Spinal cord (tissue), 10 donors: ENCODE data around the gene ELOVL5. TPM values are rescaled to one million over a fixed set of nuclear protein-coding genes. Genes with fewer than 3 reads are reported as not detected.

Experiments used
- DNase-seq, 6 donors: peaks; one replicate each; pipeline versions ENCODE4 v3.0.0 to v3.0.0-alpha.2; 2013 to 2015; ENCODE audit warnings: low spot score in 6 of 6, low read depth in 4 of 6
- H3K27ac ChIP-seq: one replicate; pipeline ENCODE4 v1.5.1; 2013; ENCODE audit warnings: low read depth, low read length, control low read depth
- H3K27me3 ChIP-seq: one replicate; pipeline ENCODE4 v1.6.1; 2013; ENCODE audit warnings: low read length; ENCODE audit not compliant: control insufficient read depth, insufficient read depth
- H3K36me3 ChIP-seq: one replicate; pipeline ENCODE4 v1.6.1; 2013; ENCODE audit warnings: low read length; ENCODE audit not compliant: control insufficient read depth, insufficient read depth
- H3K4me1 ChIP-seq: one replicate; pipeline ENCODE4 v1.6.1; 2013; ENCODE audit warnings: low read length; ENCODE audit not compliant: control insufficient read depth, insufficient read depth
- H3K4me3 ChIP-seq: one replicate; pipeline ENCODE4 v1.5.1; 2013; ENCODE audit warnings: low read depth, low read length, control low read depth
- H3K9me3 ChIP-seq: one replicate; pipeline ENCODE4 v1.6.1; 2013; ENCODE audit warnings: low read length; ENCODE audit not compliant: control insufficient read depth, insufficient read depth
- WGBS: methylation state at CpG from one replicate; pipeline ENCODE4 v1.1.5; 2013; ENCODE audit warnings: missing lambda C conversion rate; ENCODE audit not compliant: insufficient coverage; 5-methylcytosine and 5-hydroxymethylcytosine counted together
- polyA plus RNA-seq, 2 donors: library from polyadenylated mRNA; unstranded; fragments of 120-200 nt; gene quantifications; one replicate each; pipeline ENCODE4 v1.2.1, GENCODE V29; 2013; ENCODE audit not compliant: insufficient read length in 2 of 2
- total RNA-seq, 2 donors: library from RNA; depleted of rRNA in 1 of 2; stranded (reverse); fragments of 120-200 nt in 1 of 2; fragments of >200 nt in 1 of 2; gene quantifications; one replicate each; pipeline versions ENCODE4 v1.2.3 to v1.2.4, GENCODE V29; 2013 to 2014
- donor health status: healthy.

The ELOVL5 gene
- total and polyA plus RNA-seq, 4 donors: 65.0 to 99.5 (median 87.6) TPM

DNA sequence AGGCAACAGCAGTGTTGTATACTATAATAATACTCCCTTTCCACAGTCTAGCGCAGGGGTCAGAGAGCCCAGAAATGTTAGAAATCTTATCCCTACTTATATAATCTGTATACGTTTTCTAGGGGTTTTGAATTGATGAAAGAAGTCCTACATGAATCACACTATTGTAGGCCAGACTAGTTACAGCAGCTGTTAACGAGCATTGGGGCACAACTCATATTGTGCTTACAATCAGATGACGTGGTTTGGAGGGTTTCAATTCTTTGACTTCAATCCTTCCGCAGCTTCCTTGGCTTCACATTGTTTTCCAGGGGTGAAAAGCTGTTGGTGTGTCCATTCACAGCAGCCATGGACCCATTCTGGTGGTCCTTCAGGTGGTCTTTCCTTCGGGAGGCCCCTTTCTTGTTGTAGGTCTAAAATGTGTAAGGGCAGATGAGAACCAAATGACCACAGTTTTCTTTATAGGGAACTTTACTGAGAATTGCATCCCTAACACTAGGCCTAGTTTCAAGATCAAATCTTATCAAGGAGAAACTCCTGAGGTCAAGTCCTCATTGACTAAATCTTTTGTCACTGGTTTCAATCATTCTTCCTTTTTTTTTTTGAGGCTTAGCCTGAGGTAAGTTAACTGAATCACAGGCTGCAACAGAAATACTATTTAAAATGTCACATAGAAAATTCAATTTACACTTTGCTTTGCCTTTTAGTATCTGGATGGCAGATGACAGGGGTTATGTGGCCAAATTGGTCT, 79.7 kb downstream of the ELOVL5 start:
- Histone ChIP-seq H3K4me1 (no peaks in the 10 kb centered on the region), H3K4me3 (no peak overlapping the region), H3K27me3 (no peaks in the 10 kb centered on the region), H3K9me3 (no peaks in the 10 kb centered on the region), H3K27ac (no peak overlapping the region), H3K36me3 (peaks cover 29% of the 10 kb centered on the region)
- whole genome bisulfite sequencing: 82% methylated on average over 3 of the region's 6 CpGs
- DNase-seq: no peak

DNA sequence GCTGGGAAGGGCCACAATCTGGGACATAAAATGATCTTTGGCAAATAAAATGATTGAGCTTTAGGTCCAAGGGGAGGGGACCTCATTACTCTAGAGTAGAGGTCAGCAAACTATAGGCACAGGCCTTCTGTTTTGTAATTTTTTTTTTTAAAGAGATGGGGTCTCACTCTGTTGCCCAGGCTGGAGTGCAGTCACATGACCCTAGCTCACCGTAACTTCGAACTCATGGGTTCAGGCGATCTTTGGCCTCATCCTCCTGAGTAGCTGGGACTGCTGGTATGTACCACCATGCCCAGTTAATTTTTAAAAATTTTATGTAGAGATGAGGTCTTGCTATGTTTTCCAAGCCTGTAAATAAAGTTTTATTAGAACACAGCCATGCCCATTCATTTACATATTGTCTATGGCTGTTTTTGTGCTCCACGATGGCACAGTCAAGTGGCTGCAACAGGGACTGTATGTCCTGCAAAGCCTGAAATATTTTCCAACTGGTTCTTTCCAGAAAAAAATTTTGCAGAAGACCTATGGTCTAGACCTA, 82.1 kb downstream of the ELOVL5 start:
- H3K4me1 ChIP-seq: no peaks in the 10 kb centered on the region
- WGBS: 100% methylated on average over 3 of the region's 4 CpGs
- no peak overlapping the region for H3K27ac ChIP-seq
- H3K36me3 ChIP-seq: peaks cover 18% of the 10 kb centered on the region
- H3K27me3 ChIP-seq: no peaks in the 10 kb centered on the region
- no peak for DNase-seq
- H3K4me3 ChIP-seq: no peak overlapping the region
- H3K9me3 ChIP-seq: no peaks in the 10 kb centered on the region

DNA sequence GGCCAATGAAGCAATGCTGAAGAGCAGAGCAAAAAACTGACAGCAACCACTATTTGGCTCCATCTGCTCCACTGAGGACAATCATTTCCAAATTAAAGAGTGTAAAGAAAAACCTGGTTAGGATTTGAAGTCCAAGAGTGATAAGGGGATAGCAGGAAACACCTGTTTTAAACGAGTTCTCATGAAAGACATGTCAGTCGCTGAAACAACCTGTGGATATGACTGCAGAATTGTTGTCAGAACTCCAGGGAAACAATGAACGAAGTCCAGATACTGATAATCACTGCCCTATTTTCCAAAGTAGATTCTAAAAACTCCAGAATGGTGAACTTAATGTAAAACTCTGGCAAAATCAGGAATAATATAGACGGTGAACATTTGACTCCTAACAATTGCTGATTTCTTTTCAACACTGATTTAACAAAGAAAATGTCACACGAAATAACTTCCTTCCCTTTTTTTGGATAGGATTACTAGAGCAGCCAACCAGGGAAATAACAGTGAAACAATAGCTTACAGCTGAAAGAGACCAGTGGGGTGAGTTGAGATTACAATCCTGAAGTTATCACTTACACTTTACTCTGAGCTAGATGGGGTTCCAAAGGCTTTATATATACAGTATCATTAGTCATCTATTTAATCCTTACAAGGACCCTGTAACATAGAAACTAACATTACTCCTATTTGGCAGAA, 83.7 kb downstream of the ELOVL5 start:
- WGBS: no CpG with 5 or more reads among the region's 5 CpGs
- H3K4me1 ChIP-seq: no peaks in the 10 kb centered on the region
- no peaks in the 10 kb centered on the region for H3K27me3 ChIP-seq
- H3K4me3 ChIP-seq: no peak overlapping the region
- H3K9me3 ChIP-seq: no peaks in the 10 kb centered on the region
- no peak for DNase-seq
- H3K36me3 ChIP-seq: peaks cover 14% of the 10 kb centered on the region
- H3K27ac ChIP-seq: no peak overlapping the region

DNA sequence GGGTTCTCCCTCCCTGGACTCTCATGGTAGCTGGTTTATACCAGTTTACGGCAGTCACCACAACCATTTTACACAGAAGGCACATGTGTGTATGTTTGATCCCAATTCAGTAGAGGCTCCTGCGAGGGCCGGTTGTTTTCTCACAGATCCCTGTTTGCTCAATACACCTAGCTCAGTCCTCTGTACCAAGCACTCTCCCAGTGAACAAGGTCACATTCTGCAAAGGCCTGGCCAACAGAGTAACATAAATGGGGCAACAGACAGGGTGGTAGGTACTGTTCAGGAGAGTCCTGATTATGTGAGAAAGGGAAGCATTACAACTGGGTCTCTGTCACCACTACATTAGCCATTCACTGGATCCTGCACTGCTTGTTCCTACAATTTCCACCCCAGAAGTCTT, 84.4 kb downstream of the ELOVL5 start:
- Histone ChIP-seq H3K9me3 (no peaks in the 10 kb centered on the region), H3K27ac (no peak overlapping the region), H3K36me3 (peaks cover 9% of the 10 kb centered on the region), H3K27me3 (no peaks in the 10 kb centered on the region), H3K4me3 (no peak overlapping the region), H3K4me1 (no peaks in the 10 kb centered on the region)
- DNase-seq: no peak
- WGBS: no CpG with 5 or more reads among the region's 3 CpGs

DNA sequence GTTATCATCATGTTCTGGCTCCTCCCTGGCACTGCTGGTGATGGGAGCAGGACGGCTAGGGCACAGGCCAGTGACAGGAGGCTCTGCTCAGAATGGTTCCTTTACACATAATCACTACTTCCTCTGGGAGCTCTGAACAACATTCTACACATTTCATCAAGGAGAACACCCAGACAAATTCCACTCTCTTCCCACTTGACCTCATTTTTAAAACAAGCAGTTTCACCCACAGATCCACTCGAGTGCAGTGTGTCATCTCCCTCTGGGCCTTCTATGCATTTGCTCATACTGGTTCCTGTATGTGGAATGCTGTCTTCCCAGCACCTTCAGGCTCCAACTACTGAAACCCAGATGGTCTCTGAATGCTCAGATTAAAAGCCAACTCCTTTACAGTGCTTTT, 84.8 kb downstream of the ELOVL5 start:
- Histone ChIP-seq H3K27me3 (no peaks in the 10 kb centered on the region), H3K9me3 (no peaks in the 10 kb centered on the region), H3K27ac (no peak overlapping the region), H3K4me3 (no peak overlapping the region), H3K36me3 (peaks cover 6% of the 10 kb centered on the region), H3K4me1 (no peaks in the 10 kb centered on the region)
- no peak for DNase-seq
- WGBS: 73% methylated on average over 1 of the region's 2 CpGs

DNA sequence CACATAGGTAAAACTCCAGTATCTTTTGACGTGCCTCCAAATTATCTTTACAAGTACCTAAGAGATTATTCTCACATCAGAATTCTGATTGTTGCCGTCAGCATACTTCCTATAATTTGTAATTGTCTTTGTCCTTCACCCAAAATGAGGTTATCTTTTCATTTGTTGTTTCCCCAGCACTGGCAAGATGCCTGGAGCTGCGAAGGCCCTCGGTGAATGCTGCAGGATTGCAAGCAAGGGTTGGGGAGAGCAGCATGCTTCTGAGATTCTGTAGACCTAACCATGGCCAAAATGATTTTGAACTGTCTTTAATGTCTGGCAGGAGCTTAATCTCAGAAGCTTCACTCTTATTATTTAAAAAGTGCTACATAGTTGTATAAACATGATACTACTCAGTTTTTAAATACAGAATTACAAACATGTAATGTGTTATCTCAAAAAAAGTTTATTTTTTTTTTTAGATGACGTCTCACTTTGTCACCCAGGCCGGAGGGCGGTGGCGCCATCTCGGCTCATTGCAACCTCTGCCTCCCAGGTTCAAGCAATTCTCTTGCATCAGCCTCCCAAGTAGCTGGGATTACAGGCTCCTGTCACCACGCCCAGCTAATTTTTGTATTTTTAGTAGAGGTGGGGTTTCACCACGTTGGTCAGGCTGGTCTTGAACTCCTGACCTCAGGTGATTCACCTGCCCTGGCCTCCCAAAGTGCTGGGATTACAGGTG, 88.7 kb downstream of the ELOVL5 start:
- H3K36me3 ChIP-seq: peaks cover 9% of the 10 kb centered on the region
- no peak for DNase-seq
- H3K9me3 ChIP-seq: no peaks in the 10 kb centered on the region
- WGBS: 97% methylated on average over 5 of the region's 11 CpGs
- H3K27ac ChIP-seq: no peak overlapping the region
- H3K4me1 ChIP-seq: no peaks in the 10 kb centered on the region
- H3K4me3 ChIP-seq: no peak overlapping the region
- no peaks in the 10 kb centered on the region for H3K27me3 ChIP-seq

DNA sequence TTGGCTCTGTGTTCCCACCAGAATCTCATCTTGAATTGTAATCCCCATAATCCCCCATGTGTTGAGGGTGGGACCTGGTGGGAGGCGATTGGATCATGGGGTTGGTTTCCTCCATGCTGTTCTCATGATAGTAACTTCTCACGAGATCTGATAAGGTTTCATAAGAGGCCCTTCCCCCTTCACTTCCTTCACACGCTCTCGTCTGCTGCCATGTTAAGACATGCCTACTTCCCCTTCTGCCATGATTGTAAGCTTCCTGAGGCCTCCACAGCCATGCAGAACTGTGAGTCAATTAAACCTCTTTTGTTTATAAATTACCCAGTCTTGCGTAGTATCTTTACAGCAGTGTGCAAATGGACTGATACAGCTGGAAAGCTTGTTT, 90.0 kb downstream of the ELOVL5 start:
- H3K4me3 ChIP-seq: no peak overlapping the region
- H3K36me3 ChIP-seq: peaks cover 8% of the 10 kb centered on the region
- no peaks in the 10 kb centered on the region for H3K4me1 ChIP-seq
- H3K27ac ChIP-seq: no peak overlapping the region
- WGBS: 73% methylated on average over 3 of the region's 5 CpGs
- H3K9me3 ChIP-seq: no peaks in the 10 kb centered on the region
- no peak for DNase-seq
- H3K27me3 ChIP-seq: no peaks in the 10 kb centered on the region

DNA sequence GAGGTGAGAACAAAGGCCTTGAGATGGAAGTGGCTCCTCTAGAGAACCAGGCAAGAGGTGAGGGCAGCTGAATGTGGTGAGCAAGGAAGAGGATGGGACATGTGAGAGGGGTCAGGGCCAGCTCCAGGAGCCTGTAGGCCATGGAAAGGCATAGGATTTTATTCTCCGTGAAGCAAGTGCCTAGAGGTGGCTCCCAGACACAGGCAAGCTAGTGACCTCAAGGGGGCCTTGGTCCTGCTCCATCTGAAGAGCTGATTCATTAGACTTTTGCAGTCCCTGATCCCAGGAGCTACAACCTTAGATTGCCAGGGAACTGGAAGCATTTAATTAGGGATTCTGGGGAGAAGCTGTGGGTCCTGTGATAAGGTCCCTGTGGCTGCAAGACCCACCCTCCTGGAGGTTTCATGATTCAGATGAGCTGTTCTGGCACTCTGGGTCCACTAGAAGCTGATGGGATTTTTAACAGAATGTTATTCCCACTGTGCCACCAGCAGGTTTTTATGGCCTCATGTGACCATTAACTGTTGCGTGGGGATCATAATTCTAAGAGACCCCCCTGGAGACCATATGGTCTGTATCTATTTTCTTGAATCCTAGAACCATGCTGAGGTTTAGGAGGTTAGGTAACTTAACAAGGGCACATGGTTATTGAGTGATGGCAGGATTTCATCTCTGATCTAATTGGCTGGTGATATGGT, 90.5 kb downstream of the ELOVL5 start:
- H3K4me1 ChIP-seq: no peaks in the 10 kb centered on the region
- H3K4me3 ChIP-seq: no peak overlapping the region
- no peak overlapping the region for H3K27ac ChIP-seq
- H3K36me3 ChIP-seq: peaks cover 7% of the 10 kb centered on the region
- no peaks in the 10 kb centered on the region for H3K27me3 ChIP-seq
- no peak for DNase-seq
- WGBS: 100% methylated on average over 1 of the region's 2 CpGs
- no peaks in the 10 kb centered on the region for H3K9me3 ChIP-seq

DNA sequence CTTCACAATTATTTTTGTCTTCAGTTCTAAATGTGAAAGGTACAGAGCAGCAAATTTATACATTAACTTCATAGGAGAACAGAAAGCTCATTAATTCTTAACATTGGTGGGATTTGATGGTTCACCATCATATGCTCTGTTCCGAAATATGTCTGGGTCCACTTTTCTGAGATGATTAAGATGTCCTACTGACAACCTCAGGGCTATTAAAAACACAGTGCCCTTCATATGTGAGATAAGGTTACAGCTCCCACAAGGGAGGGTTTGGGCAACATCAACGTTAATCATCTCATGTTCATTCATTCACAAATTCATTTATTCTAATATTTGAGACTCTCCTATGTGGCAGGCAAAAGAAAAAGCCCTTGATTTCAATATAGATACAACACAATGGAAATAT, 91.2 kb downstream of the ELOVL5 start:
- Histone ChIP-seq H3K36me3 (peaks cover 7% of the 10 kb centered on the region), H3K27ac (no peak overlapping the region), H3K4me1 (no peaks in the 10 kb centered on the region), H3K4me3 (no peak overlapping the region), H3K27me3 (no peaks in the 10 kb centered on the region), H3K9me3 (no peaks in the 10 kb centered on the region)
- no peak for DNase-seq
- WGBS: no CpG with 5 or more reads among the region's 2 CpGs
